CD4-positive, alpha-beta T cell treated with Interleukin-1 beta for 1 hour (primary cell): ENCODE data around the gene MXI1.

Experiments used
- DNase-seq, 2 donors: peaks; one replicate each; pipeline ENCODE4 v3.0.0-alpha.2; 2020 to 2022

MXI1 gene

GRCh38 chr10:110216240-110216639 lies 8.8 kb downstream of the MXI1 start:
- DNase-seq, result no peak

- no peak for DNase-seq
These were observed 9.7 kb downstream of the MXI1 start for GRCh38 chr10:110216942-110217661.

GRCh38 chr10:110217662-110218008 lies 10.2 kb downstream of the MXI1 start:
- no peak for DNase-seq

- DNase-seq, result peak in 1 of 2 donors; percentile 23
These were observed 11.2 kb downstream of the MXI1 start for GRCh38 chr10:110218632-110219031.

GRCh38 chr10:110219884-110220283 lies 12.5 kb downstream of the MXI1 start:
- DNase-seq, result no peak

GRCh38 chr10:110220398-110220797 lies 13.0 kb downstream of the MXI1 start:
- no peak for DNase-seq

- DNase-seq, result no peak
These were observed 13.8 kb downstream of the MXI1 start for GRCh38 chr10:110221044-110221720.

- DNase-seq, result peak; percentile 79 to 86
These were observed 14.4 kb downstream of the MXI1 start for GRCh38 chr10:110221721-110222261.

- no peak for DNase-seq
These were observed 15.4 kb downstream of the MXI1 start for GRCh38 chr10:110222641-110223297.

GRCh38 chr10:110223298-110223925 lies 16.0 kb downstream of the MXI1 start:
- DNase-seq, result no peak

- DNase-seq, result no peak
These were observed 17.6 kb downstream of the MXI1 start for GRCh38 chr10:110224992-110225391.

GRCh38 chr10:110225441-110225755 lies 18.0 kb downstream of the MXI1 start:
- no peak for DNase-seq

- peak; percentile 90 to 91 for DNase-seq
These were observed 18.5 kb downstream of the MXI1 start for GRCh38 chr10:110225756-110226542.

GRCh38 chr10:110226543-110226925 lies 19.1 kb downstream of the MXI1 start:
- peak; percentile 85 to 89 for DNase-seq

- DNase-seq, result peak; percentile 81 to 83
These were observed 19.7 kb downstream of the MXI1 start for GRCh38 chr10:110226926-110227641.

- DNase-seq, result no peak
These were observed 20.7 kb downstream of the MXI1 start for GRCh38 chr10:110228066-110228465.

GRCh38 chr10:110229155-110229554 lies 21.8 kb downstream of the MXI1 start:
- DNase-seq, result no peak

GRCh38 chr10:110233846-110234245 lies 26.4 kb downstream of the MXI1 start:
- no peak for DNase-seq

- DNase-seq, result no peak
These were observed 30.6 kb downstream of the MXI1 start for GRCh38 chr10:110237894-110238480.

- no peak for DNase-seq
These were observed 32.5 kb downstream of the MXI1 start for GRCh38 chr10:110239892-110240291.

GRCh38 chr10:110241407-110241806 lies 34.0 kb downstream of the MXI1 start:
- no peak for DNase-seq

GRCh38 chr10:110241841-110242240 lies 34.4 kb downstream of the MXI1 start:
- DNase-seq, result no peak
